ENCODE measurements around the gene KCNN3. TPM values are rescaled to one million over a fixed set of nuclear protein-coding genes. Genes with fewer than 3 reads are reported as not detected.

KCNN3 gene
- total RNA-seq, 1 donor from 2014 or later: 0.86 TPM

DNA sequence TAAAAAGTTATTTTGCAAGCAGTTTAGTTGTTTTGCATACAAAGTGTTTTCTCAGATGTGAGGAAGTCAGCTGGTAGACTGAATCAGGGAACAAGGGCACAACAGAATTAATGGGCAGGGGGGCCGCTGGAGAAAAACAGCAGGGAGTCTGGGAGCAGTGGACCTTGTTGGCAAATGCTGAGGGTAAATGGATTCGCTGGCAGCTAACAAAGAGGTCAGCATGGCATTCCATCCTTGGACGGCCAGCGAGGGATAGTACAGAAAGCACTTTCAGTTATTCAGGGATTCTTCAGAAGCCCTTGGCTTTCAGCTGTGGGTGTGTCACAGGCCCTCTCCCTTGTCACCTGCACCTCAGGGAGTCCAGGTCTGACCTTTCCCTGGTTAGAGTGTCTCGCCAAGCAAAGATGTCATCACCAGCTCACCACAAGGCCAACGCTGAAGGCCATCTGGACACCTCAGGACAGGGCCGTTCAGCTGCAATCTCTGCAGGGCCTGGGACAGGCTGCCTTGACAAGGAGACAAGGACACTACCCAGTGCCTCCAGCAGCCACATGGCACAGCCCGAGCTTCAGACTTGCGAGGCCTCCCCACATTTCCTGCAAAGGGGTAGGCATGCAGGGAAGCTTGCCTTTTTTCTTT, 90.4 kb downstream of the KCNN3 start:
- H3K4me3 Mint-ChIP-seq (ENCODE audit: low read depth): no peak overlapping the region
- H3K4me1 Mint-ChIP-seq (ENCODE audit: low read depth): peaks cover 17% of the 10 kb centered on the region
- H3K27ac Mint-ChIP-seq: no peak overlapping the region
- no peak for DNase-seq (ENCODE audit: low spot score, unreplicated experiment)
- H3K9me3 Mint-ChIP-seq (ENCODE audit: low read depth): no peaks in the 10 kb centered on the region
- H3K27me3 Mint-ChIP-seq: no peaks in the 10 kb centered on the region
- no peaks in the 10 kb centered on the region for H3K36me3 Mint-ChIP-seq (ENCODE audit: insufficient read depth)
- TF ChIP-seq, protein P1, sequence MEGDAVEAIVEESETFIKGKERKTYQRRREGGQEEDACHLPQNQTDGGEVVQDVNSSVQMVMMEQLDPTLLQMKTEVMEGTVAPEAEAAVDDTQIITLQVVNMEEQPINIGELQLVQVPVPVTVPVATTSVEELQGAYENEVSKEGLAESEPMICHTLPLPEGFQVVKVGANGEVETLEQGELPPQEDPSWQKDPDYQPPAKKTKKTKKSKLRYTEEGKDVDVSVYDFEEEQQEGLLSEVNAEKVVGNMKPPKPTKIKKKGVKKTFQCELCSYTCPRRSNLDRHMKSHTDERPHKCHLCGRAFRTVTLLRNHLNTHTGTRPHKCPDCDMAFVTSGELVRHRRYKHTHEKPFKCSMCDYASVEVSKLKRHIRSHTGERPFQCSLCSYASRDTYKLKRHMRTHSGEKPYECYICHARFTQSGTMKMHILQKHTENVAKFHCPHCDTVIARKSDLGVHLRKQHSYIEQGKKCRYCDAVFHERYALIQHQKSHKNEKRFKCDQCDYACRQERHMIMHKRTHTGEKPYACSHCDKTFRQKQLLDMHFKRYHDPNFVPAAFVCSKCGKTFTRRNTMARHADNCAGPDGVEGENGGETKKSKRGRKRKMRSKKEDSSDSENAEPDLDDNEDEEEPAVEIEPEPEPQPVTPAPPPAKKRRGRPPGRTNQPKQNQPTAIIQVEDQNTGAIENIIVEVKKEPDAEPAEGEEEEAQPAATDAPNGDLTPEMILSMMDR (IDR thresholded peaks at IDR 0.05; ENCODE audit: unreplicated experiment): no peak

- Mint-ChIP-seq H3K27ac (no peak overlapping the region), H3K27me3 (peaks cover 3% of the 10 kb centered on the region), H3K9me3 (ENCODE audit: low read depth) (no peaks in the 10 kb centered on the region), H3K4me3 (ENCODE audit: low read depth) (no peak overlapping the region), H3K4me1 (ENCODE audit: low read depth) (peaks cover 11% of the 10 kb centered on the region), H3K36me3 (ENCODE audit: insufficient read depth) (no peaks in the 10 kb centered on the region)
- no peak for DNase-seq (ENCODE audit: low spot score, unreplicated experiment)
- TF ChIP-seq, protein P1 (IDR thresholded peaks at IDR 0.05; ENCODE audit: unreplicated experiment): no peak
Observed at GRCh38 chr1:154778944-154779343, 91.1 kb downstream of the KCNN3 start.

GRCh38 chr1:154778275-154778674, 91.8 kb downstream of the KCNN3 start:
- no peak overlapping the region for H3K27ac Mint-ChIP-seq
- H3K4me1 Mint-ChIP-seq (ENCODE audit: low read depth): peaks cover 8% of the 10 kb centered on the region
- no peaks in the 10 kb centered on the region for H3K36me3 Mint-ChIP-seq (ENCODE audit: insufficient read depth)
- DNase-seq (ENCODE audit: low spot score, unreplicated experiment): no peak
- H3K9me3 Mint-ChIP-seq (ENCODE audit: low read depth): no peaks in the 10 kb centered on the region
- H3K4me3 Mint-ChIP-seq (ENCODE audit: low read depth): no peak overlapping the region
- TF ChIP-seq, protein P1 (IDR thresholded peaks at IDR 0.05; ENCODE audit: unreplicated experiment): no peak
- H3K27me3 Mint-ChIP-seq: peaks cover 4% of the 10 kb centered on the region

DNA sequence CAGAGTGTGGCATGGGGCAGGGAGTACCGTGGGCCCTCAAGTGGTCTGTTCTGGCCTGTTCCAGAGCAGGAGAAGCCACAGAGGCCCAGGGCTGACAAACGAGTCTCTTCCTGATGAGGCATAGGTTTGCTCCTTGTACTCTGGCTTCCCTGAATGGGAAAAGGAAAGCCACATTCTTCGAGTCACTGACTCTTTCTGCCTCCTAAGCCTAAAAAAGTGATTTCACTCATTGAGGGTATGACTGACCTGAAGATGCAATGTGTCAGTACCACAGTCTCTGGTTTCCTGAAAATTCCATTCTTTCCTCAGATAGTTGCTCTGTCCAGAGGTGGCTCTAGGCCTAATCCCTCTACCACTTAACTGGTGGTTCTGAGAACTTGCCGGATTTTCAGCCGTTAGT, 92.3 kb downstream of the KCNN3 start:
- Mint-ChIP-seq H3K4me1 (ENCODE audit: low read depth) (peaks cover 8% of the 10 kb centered on the region), H3K27me3 (peaks cover 7% of the 10 kb centered on the region), H3K36me3 (ENCODE audit: insufficient read depth) (no peaks in the 10 kb centered on the region), H3K9me3 (ENCODE audit: low read depth) (no peaks in the 10 kb centered on the region), H3K4me3 (ENCODE audit: low read depth) (no peak overlapping the region), H3K27ac (no peak overlapping the region)
- TF ChIP-seq, protein P1 (IDR thresholded peaks at IDR 0.05; ENCODE audit: unreplicated experiment): no peak
- DNase-seq (ENCODE audit: low spot score, unreplicated experiment): no peak

DNA sequence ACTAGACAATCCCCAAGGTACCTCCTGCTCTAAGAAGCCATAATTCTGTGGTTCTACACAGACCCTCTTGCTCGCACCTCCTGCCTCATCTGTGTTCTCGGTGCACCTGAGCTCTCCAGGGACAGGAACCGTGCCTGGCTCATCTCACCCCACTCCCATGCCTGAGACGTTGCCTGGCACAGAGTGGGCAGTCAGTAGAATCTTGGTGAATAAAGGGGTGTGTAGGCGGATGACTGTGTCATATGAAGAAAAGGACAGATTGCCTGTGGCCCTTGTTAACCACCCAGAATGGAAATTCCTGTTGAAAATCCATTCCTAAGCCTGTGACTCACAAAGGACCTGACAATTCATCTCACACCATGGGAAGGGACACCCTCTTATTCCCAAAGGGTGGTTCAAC, 92.9 kb downstream of the KCNN3 start:
- H3K4me3 Mint-ChIP-seq (ENCODE audit: low read depth): no peak overlapping the region
- no peak overlapping the region for H3K27ac Mint-ChIP-seq
- H3K9me3 Mint-ChIP-seq (ENCODE audit: low read depth): no peaks in the 10 kb centered on the region
- TF ChIP-seq, protein P1 (IDR thresholded peaks at IDR 0.05; ENCODE audit: unreplicated experiment): no peak
- DNase-seq (ENCODE audit: low spot score, unreplicated experiment): no peak
- peaks cover 8% of the 10 kb centered on the region for H3K27me3 Mint-ChIP-seq
- no peaks in the 10 kb centered on the region for H3K36me3 Mint-ChIP-seq (ENCODE audit: insufficient read depth)
- peaks cover 8% of the 10 kb centered on the region for H3K4me1 Mint-ChIP-seq (ENCODE audit: low read depth)
